ENCODE measurements around the gene APRT. TPM values are rescaled to one million over a fixed set of nuclear protein-coding genes. Genes with fewer than 3 reads are reported as not detected.

APRT gene
- total and polyA plus RNA-seq, 9 of the 15 experiments (the other 6 are each of a cell fraction or from before 2014, with no cell fraction given) = 41.7 to 409 (median 146) TPM

- peaks cover 58% of the 10 kb centered on the region; the same call in 2 of the 3 replicates for H3K36me3 ChIP-seq (ENCODE audit: control insufficient read depth, insufficient read depth, low read length)
- H3K9ac ChIP-seq (ENCODE audit: insufficient read depth in 1 of 2, low read depth in 2 of 2, low read length in 2 of 2) = peak overlapping the region; percentile 95 to 98
- no peaks in the 10 kb centered on the region for H3K9me3 ChIP-seq (replicated peaks; ENCODE audit: control insufficient read depth, insufficient read depth, low read depth, low read length)
- peak overlapping the region; percentile 89 for H3K4me3 ChIP-seq
- no peaks in the 10 kb centered on the region; a peak in 1 of 5 replicates for H3K27me3 ChIP-seq (ENCODE audit: control insufficient read depth in 2 of 2, insufficient read depth in 2 of 2, low read length in 2 of 2)
- H4K20me1 ChIP-seq (replicated peaks; ENCODE audit: control insufficient read depth, insufficient read depth, low read length) = peaks cover 20% of the 10 kb centered on the region; the same call in 1 of the 2 replicates
- peak overlapping the region; percentile 76 for H3K4me2 ChIP-seq (ENCODE audit: insufficient read depth, low read length)
- POLR2A ChIA-PET = interaction anchor here (0.6 to 2.9 kb wide), 6 partner anchors 11 to 395 kb away, joined by 3 to 8 read pairs (median 4); no protein-coding TSS in a partner anchor
- H3K79me2 ChIP-seq (ENCODE audit: control insufficient read depth, insufficient read depth, low read length) = peaks cover 84% of the 10 kb centered on the region
- peak overlapping the region; percentile 86 for H3K27ac ChIP-seq (ENCODE audit: extremely low read depth, low read depth, low read length)
- intact Hi-C loops (cut with micrococcal nuclease) (loop anchor here (10.0 kb wide), 1 partner anchor 760 kb away; the partner anchor contains the start of gene RPL13), in situ Hi-C loops (cut with MboI) (no loop called here)
- no TSS peak for BruUV-seq (replicated peaks)
- H2AFZ ChIP-seq (ENCODE audit: low read depth, low read length) = no peak overlapping the region
- peak; percentile 24 for ATAC-seq
- H3K4me1 ChIP-seq (replicated peaks in 1 of 2; ENCODE audit: control insufficient read depth in 2 of 2, insufficient read depth in 2 of 2, low read length in 2 of 2) = peaks cover 25 to 86% of the 10 kb centered on the region in 2 experiments
- H3K9me1 ChIP-seq (ENCODE audit: control insufficient read depth, insufficient read depth, low read length) = no peaks in the 10 kb centered on the region
- DNase-seq (ENCODE audit: extremely low read depth in 1 of 4, low spot score in 3 of 4) = peak; percentile 53 to 66 (median 58)
- WGBS (ENCODE audit: insufficient coverage, low coverage, missing lambda C conversion rate) = 23% methylated on average over 28 of the region's 39 CpGs
- no peak for FAIRE-seq
- CTCF ChIA-PET (ENCODE audit: low intra/inter-chr PET ratio) = no interaction called here
- TF ChIP-seq ARNT (IDR thresholded peaks at IDR 0.05) = no peak
- peak; percentile 37 for TF ChIP-seq PRDM10 (IDR thresholded peaks at IDR 0.05; ENCODE audit: partially characterized antibody)
- TF ChIP-seq ESRRB (CRISPR knock-in tag; IDR thresholded peaks at IDR 0.05; ENCODE audit: borderline replicate concordance) = no peak
- peak; percentile 10; the same call in 1 of the 2 replicates for TF ChIP-seq HNRNPL (IDR thresholded peaks at IDR 0.05; ENCODE audit: low read depth, low read length)
- TF ChIP-seq CREB1 (IDR thresholded peaks at IDR 0.05) = no peak
- TF ChIP-seq CREB1 (CRISPR knock-in tag; IDR thresholded peaks at IDR 0.05) = peak; percentile 52; the same call in 1 of the 2 replicates
- TF ChIP-seq PRPF4 (IDR thresholded peaks at IDR 0.05; ENCODE audit: insufficient read depth, low read depth, low read length, poor library complexity, severe bottlenecking) = no peak
- TF ChIP-seq CHD1 (IDR thresholded peaks at IDR 0.05; ENCODE audit: low read length) = peak; percentile 54
- TF ChIP-seq ZNF644 (tag; IDR thresholded peaks at IDR 0.05; ENCODE audit: low read depth) = no peak
- no peak for TF ChIP-seq KLF1 (tag; IDR thresholded peaks at IDR 0.05)
- TF ChIP-seq FOXM1 (IDR thresholded peaks at IDR 0.05; ENCODE audit: low read depth) = no peak
- TF ChIP-seq FOXM1 (CRISPR knock-in tag; IDR thresholded peaks at IDR 0.05; ENCODE audit: low read depth) = 0 out of 2 replicates have a peak, but pooled peaks have one; percentile 47
- TF ChIP-seq TOE1 (IDR thresholded peaks at IDR 0.05; ENCODE audit: borderline replicate concordance) = no peak
- no peak for TF ChIP-seq TOE1 (CRISPR knock-in tag; IDR thresholded peaks at IDR 0.05; ENCODE audit: borderline replicate concordance, low read depth)
- 0 out of 2 replicates have a peak, but pooled peaks have one; percentile 26 for TF ChIP-seq ESRRA (IDR thresholded peaks at IDR 0.05; ENCODE audit: borderline replicate concordance, low read depth)
- no peak for TF ChIP-seq BRD4 (IDR thresholded peaks at IDR 0.05)
Measured at GRCh38 chr16:88804552-88805339, 7.0 kb downstream of the APRT start.
